ENCODE results near the gene DLEC1. TPM values are rescaled to one million over a fixed set of nuclear protein-coding genes. Genes with fewer than 3 reads are reported as not detected.

DLEC1 gene
- polyA plus RNA-seq, 1 experiment: 0.04 TPM

GRCh38 chr3:37997342-37997741 lies 41.7 kb upstream of the DLEC1 start:
- H3K27me3 ChIP-seq (ENCODE audit: control insufficient read depth, insufficient read depth, low read length): no peaks in the 10 kb centered on the region
- H3K9me3 ChIP-seq (ENCODE audit: control insufficient read depth, insufficient read depth, low read length): no peaks in the 10 kb centered on the region; the same call in 1 of the 2 replicates
- CTCF ChIA-PET: interaction anchor here (0.7 to 1.9 kb wide), 30 partner anchors 8 to 186 kb away, joined by 3 to 20 read pairs (median 4); no protein-coding TSS in a partner anchor
- H3K27ac ChIP-seq (ENCODE audit: low read depth, low read length): no peak overlapping the region
- H3K4me3 ChIP-seq (ENCODE audit: low read depth, low read length): no peak overlapping the region
- no peak for TF ChIP-seq CTCF (IDR thresholded peaks at IDR 0.05; ENCODE audit: low read depth, low read length)
- no peak for DNase-seq (ENCODE audit: low read depth, low spot score)
- POLR2A ChIA-PET: interaction anchor here (1.1 to 1.2 kb wide), 2 partner anchors 23 to 142 kb away, joined by 3 to 4 read pairs; no protein-coding TSS in a partner anchor

- Histone ChIP-seq H3K27ac (ENCODE audit: low read depth, low read length) (no peak overlapping the region), H3K9me3 (ENCODE audit: control insufficient read depth, insufficient read depth, low read length) (no peaks in the 10 kb centered on the region; the same call in 1 of the 2 replicates), H3K27me3 (ENCODE audit: control insufficient read depth, insufficient read depth, low read length) (no peaks in the 10 kb centered on the region), H3K4me3 (ENCODE audit: low read depth, low read length) (no peak overlapping the region)
- ChIA-PET CTCF (interaction anchor here (0.8 to 1.9 kb wide), 15 partner anchors 7 to 483 kb away, joined by 3 to 20 read pairs (median 5); no protein-coding TSS in a partner anchor), POLR2A (interaction anchor here (1.2 kb wide), 1 partner anchor 24 kb away, joined by 3 read pairs; no protein-coding TSS in a partner anchor)
- TF ChIP-seq CTCF (IDR thresholded peaks at IDR 0.05; ENCODE audit: low read depth, low read length): no peak
- no peak for DNase-seq (ENCODE audit: low read depth, low spot score)
Observed at GRCh38 chr3:37997791-37998370, 41.1 kb upstream of the DLEC1 start.

GRCh38 chr3:37999836-38000235 lies 39.2 kb upstream of the DLEC1 start:
- Histone ChIP-seq H3K27me3 (ENCODE audit: control insufficient read depth, insufficient read depth, low read length) (no peaks in the 10 kb centered on the region), H3K4me3 (ENCODE audit: low read depth, low read length) (no peak overlapping the region), H3K27ac (ENCODE audit: low read depth, low read length) (no peak overlapping the region), H3K9me3 (ENCODE audit: control insufficient read depth, insufficient read depth, low read length) (no peaks in the 10 kb centered on the region)
- ChIA-PET CTCF (no interaction called here), POLR2A (no interaction called here)
- TF ChIP-seq CTCF (IDR thresholded peaks at IDR 0.05; ENCODE audit: low read depth, low read length): no peak
- DNase-seq (ENCODE audit: low read depth, low spot score): no peak

DNA sequence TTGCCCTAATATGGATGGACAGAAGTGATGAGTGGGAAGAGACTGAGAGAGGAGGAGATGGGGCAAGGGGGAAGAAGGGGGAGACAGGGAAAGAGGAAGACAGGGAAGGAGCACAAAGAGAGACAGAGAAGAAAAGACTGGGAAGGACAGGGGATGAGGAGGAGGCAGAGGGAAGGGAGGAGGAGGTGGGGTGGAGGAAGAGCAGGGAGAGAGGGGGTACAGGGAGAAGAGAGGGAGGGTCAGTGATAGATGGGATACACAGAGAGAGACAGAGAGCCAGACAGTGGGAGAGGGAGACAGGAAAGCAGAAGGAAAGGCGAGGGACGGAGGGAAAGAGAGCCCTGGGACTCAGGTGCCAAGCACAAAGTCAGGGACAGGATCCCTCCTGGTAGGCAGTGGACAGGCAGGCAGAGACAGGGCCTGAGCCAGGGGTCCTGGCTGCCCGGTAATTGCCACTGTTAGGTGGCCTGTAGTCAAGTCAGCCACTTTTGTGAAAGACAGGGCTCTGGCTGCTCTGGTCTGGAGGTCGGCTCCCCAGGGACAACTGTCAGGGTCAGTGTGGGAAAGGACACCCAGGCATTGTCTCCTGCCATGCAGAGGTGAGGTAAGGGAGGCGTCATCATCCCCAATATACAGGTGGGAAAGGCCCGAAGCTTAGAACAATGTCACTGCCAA lies 38.6 kb upstream of the DLEC1 start:
- TF ChIP-seq CTCF (IDR thresholded peaks at IDR 0.05; ENCODE audit: low read depth, low read length): no peak
- CTCF ChIA-PET: interaction anchor here (0.6 to 3.9 kb wide), 2 partner anchors 11 to 146 kb away, joined by 3 to 68 read pairs; no protein-coding TSS in a partner anchor
- no peak for DNase-seq (ENCODE audit: low read depth, low spot score)
- Histone ChIP-seq H3K27ac (ENCODE audit: low read depth, low read length) (no peak overlapping the region), H3K27me3 (ENCODE audit: control insufficient read depth, insufficient read depth, low read length) (no peaks in the 10 kb centered on the region), H3K4me3 (ENCODE audit: low read depth, low read length) (no peak overlapping the region), H3K9me3 (ENCODE audit: control insufficient read depth, insufficient read depth, low read length) (no peaks in the 10 kb centered on the region)
- POLR2A ChIA-PET: no interaction called here

GRCh38 chr3:38000965-38001455 lies 38.0 kb upstream of the DLEC1 start:
- POLR2A ChIA-PET: interaction anchor here (0.6 kb wide), 1 partner anchor 233 kb away, joined by 3 read pairs; no protein-coding TSS in a partner anchor
- TF ChIP-seq CTCF (IDR thresholded peaks at IDR 0.05; ENCODE audit: low read depth, low read length): no peak
- CTCF ChIA-PET: interaction anchor here (0.6 to 3.9 kb wide), 2 partner anchors 11 to 146 kb away, joined by 3 to 68 read pairs; no protein-coding TSS in a partner anchor
- Histone ChIP-seq H3K9me3 (ENCODE audit: control insufficient read depth, insufficient read depth, low read length) (no peaks in the 10 kb centered on the region), H3K27me3 (ENCODE audit: control insufficient read depth, insufficient read depth, low read length) (no peaks in the 10 kb centered on the region), H3K4me3 (ENCODE audit: low read depth, low read length) (no peak overlapping the region), H3K27ac (ENCODE audit: low read depth, low read length) (no peak overlapping the region)
- no peak for DNase-seq (ENCODE audit: low read depth, low spot score)
